ENCODE results near the gene SLC15A2. TPM values are rescaled to one million over a fixed set of nuclear protein-coding genes. Genes with fewer than 3 reads are reported as not detected.

The SLC15A2 gene
- total and polyA plus RNA-seq, 2 experiments from 2014 or later: 0.26 to 0.90 TPM

GRCh38 chr3:121969631-121970030 lies 75.4 kb downstream of the SLC15A2 start:
- Mint-ChIP-seq H3K27me3 (ENCODE audit: insufficient read depth, low read depth, poor library complexity) (no peaks in the 10 kb centered on the region), H3K4me3 (no peak overlapping the region), H3K36me3 (ENCODE audit: low read depth) (peaks cover 7% of the 10 kb centered on the region), H3K27ac (no peak overlapping the region), H3K4me1 (peaks cover 8% of the 10 kb centered on the region), H3K9me3 (peaks cover 9% of the 10 kb centered on the region)
- Histone ChIP-seq H3K27ac (ENCODE audit: low read depth) (no peak overlapping the region), H3K4me1 (ENCODE audit: insufficient read depth) (peaks cover 4% of the 10 kb centered on the region; the same call in 1 of the 2 replicates), H3K36me3 (ENCODE audit: insufficient read depth) (peaks cover 3% of the 10 kb centered on the region; the same call in 1 of the 2 replicates), H3K9me2 (ENCODE audit: insufficient read depth) (peaks cover 9% of the 10 kb centered on the region), H2AFZ (no peak overlapping the region), H3K27me3 (ENCODE audit: insufficient read depth) (no peaks in the 10 kb centered on the region), H3K79me2 (replicated peaks; ENCODE audit: insufficient read depth) (no peaks in the 10 kb centered on the region), H4K20me1 (replicated peaks; ENCODE audit: insufficient read depth) (no peaks in the 10 kb centered on the region), H3K4me3 (no peak overlapping the region), H3K4me2 (no peak overlapping the region), H3F3A (replicated peaks; ENCODE audit: low read depth) (no peaks in the 10 kb centered on the region)
- TF ChIP-seq ZNF462 (CRISPR knock-in tag; IDR thresholded peaks at IDR 0.05) (no peak), EZH2phosphoT487 (IDR thresholded peaks at IDR 0.05; ENCODE audit: unreplicated experiment) (no peak), POLR2AphosphoS5 (IDR thresholded peaks at IDR 0.05; ENCODE audit: low read depth) (no peak), EZH2 (IDR thresholded peaks at IDR 0.05; ENCODE audit: low read depth, unreplicated experiment) (no peak), ZNF331 (CRISPR knock-in tag; IDR thresholded peaks at IDR 0.05; ENCODE audit: low read depth) (no peak), ETS1 (IDR thresholded peaks at IDR 0.05) (no peak), CTCF (conservative IDR thresholded peaks at IDR 0.05; ENCODE audit: low read depth in 2 of 2) (no peak), JUNB (IDR thresholded peaks at IDR 0.05; ENCODE audit: unreplicated experiment) (no peak), ZNF114 (CRISPR knock-in tag; IDR thresholded peaks at IDR 0.05) (no peak), NANOG (IDR thresholded peaks at IDR 0.05; ENCODE audit: borderline replicate concordance) (no peak), REST (IDR thresholded peaks at IDR 0.05; ENCODE audit: unreplicated experiment) (no peak), STAT1 (IDR thresholded peaks at IDR 0.05; ENCODE audit: unreplicated experiment) (no peak), CREB1 (CRISPR knock-in tag; IDR thresholded peaks at IDR 0.05; ENCODE audit: low read depth) (no peak)
- ATAC-seq: no peak
- DNase-seq (ENCODE audit: low spot score): no peak

Data from GM23338 (cell line).